Spleen (tissue), 7 donors: ENCODE data around the gene FBXO21.

Experiments used
- POLR2AphosphoS5 ChIP-seq, 3 donors: sonication (generic); formaldehyde crosslinking; IDR thresholded peaks; one replicate each; pipeline ENCODE4 v1.5.1; 2017; ENCODE audit warnings: antibody characterized with exemption in 3 of 3
- TF ChIP-seq, protein P1 (sequence below), 11 experiments: fragments of 200-600 bp in 7 of 11; fragments of 450-650 bp in 4 of 11; sonication (generic) in 4 of 11; IDR thresholded peaks in 8 of 11; conservative IDR thresholded peaks in 3 of 11; 1 replicate in 7 of 11; 2 replicates in 4 of 11; pipeline versions ENCODE4 v1.4.0 to v1.8.0; 2016 to 2021; ENCODE audit warnings: antibody characterized with exemption in 11 of 11, inconsistent platforms in 4 of 11, mild to moderate bottlenecking in 1 of 11
- donor health status: DM: no; HTN: no; CAD: no; lungs with moderate emphysema.
- donor health status: DM: no; HTN: no; CAD: no.
- donor health status: DM: no; HTN: no; CAD: no.

DNA sequence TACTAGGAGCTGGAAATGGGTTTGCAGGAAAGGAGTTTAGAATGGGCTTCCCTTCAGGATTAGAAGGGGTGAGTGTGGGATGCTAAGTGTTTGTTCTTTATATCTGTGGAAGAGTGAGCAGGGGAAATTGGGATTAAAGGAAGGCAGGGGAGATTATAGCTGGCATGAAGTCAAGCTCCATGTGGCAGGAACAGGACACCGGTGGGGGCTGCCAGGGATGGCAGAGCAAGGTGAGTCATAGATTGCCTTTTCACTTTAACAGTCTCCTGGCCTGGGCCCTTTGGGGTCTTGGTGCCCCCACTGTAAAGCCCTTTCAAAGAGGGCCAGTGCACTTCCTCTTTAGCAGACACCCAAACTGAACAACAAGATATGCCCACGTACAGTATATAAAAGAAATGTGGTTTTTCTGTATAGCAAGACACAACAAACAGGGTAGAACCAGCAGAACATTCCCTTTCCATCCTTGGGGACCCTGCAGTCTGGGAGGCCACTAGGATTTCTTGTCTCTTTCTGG is 23.1 kb upstream of the FBXO21 start:
- no peak for TF ChIP-seq POLR2AphosphoS5 (IDR thresholded peaks at IDR 0.05)
- TF ChIP-seq, protein P1, sequence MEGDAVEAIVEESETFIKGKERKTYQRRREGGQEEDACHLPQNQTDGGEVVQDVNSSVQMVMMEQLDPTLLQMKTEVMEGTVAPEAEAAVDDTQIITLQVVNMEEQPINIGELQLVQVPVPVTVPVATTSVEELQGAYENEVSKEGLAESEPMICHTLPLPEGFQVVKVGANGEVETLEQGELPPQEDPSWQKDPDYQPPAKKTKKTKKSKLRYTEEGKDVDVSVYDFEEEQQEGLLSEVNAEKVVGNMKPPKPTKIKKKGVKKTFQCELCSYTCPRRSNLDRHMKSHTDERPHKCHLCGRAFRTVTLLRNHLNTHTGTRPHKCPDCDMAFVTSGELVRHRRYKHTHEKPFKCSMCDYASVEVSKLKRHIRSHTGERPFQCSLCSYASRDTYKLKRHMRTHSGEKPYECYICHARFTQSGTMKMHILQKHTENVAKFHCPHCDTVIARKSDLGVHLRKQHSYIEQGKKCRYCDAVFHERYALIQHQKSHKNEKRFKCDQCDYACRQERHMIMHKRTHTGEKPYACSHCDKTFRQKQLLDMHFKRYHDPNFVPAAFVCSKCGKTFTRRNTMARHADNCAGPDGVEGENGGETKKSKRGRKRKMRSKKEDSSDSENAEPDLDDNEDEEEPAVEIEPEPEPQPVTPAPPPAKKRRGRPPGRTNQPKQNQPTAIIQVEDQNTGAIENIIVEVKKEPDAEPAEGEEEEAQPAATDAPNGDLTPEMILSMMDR (IDR thresholded peaks at IDR 0.05 in 8 of 11, conservative IDR thresholded peaks at IDR 0.05 in 3 of 11) = no peak
